ENCODE data around the gene DBN1. TPM values are rescaled to one million over a fixed set of nuclear protein-coding genes. Genes with fewer than 3 reads are reported as not detected.

Gene DBN1
- total RNA-seq, 2 experiments from 2014 or later, result 12.1 to 15.9 TPM

DNA sequence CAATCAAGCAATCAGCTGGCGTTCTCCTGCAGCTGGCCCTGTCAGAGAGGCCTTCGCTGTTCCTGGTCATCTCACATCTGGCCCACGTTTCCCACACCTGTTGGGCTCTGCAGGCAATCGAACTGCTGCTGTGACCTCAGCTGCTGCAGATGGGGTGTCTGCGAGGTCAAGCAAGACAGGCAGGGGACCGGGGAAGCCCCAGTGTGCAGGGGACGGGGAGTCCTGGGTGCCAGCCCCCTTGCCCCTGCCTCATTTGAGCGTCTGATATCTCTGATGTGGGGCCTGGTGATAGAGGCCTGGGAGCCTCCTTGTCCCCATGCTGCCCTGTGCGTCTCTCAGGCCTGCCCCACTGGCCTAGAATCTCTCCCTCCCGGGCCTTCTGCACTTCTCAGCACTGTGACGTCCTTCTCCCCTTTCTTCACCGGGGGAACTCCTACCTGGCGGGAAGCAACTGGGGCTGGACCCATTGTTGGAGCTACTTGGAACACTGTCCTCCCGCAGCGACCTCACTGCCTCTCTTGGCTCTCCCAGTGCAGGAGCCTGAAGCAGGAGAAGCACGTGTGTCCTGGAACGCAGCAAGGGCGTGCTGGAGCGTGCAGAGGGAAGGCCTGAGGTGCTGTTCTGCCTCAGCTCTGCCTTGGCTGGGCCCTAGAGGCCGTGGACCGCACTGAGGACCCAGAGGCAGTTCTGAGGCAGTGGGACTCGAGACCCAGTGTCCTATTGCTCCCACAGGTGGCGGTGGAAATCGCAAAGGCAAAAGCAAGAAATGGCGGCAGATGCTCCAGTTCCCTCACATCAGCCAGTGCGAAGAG is 43.1 kb downstream of the DBN1 start:
- intact Hi-C loops (cut with micrococcal nuclease), result no loop called here
- peaks cover 64% of the 10 kb centered on the region for H3K36me3 Mint-ChIP-seq
- ChIA-PET CTCF (interaction anchor here (1.2 to 15.3 kb wide), 6 partner anchors 14 to 79 kb away, joined by 4 to 220 read pairs (median 71); partner anchors contain the start of genes LMAN2, PFN3 and PRR7), POLR2A (interaction anchor here (0.6 to 10.6 kb wide), 9 partner anchors 13 to 112 kb away, joined by 3 to 319 read pairs (median 13); partner anchors contain the start of gene PRR7)
- H3K27me3 Mint-ChIP-seq, result no peaks in the 10 kb centered on the region
- peak overlapping the region; percentile 97 for H3K4me3 Mint-ChIP-seq
- H3K27ac Mint-ChIP-seq, result peak overlapping the region; percentile 97
- DNase-seq, result no peak
- peaks cover 62% of the 10 kb centered on the region for H3K4me1 Mint-ChIP-seq (ENCODE audit: low read depth)
- no peaks in the 10 kb centered on the region for H3K9me3 Mint-ChIP-seq

GRCh38 chr5:177429248-177430040 is 44.0 kb downstream of the DBN1 start:
- Mint-ChIP-seq H3K9me3 (no peaks in the 10 kb centered on the region), H3K36me3 (peaks cover 57% of the 10 kb centered on the region), H3K4me1 (ENCODE audit: low read depth) (peaks cover 62% of the 10 kb centered on the region), H3K27ac (peak overlapping the region; percentile 97), H3K27me3 (no peaks in the 10 kb centered on the region), H3K4me3 (peak overlapping the region; percentile 97)
- ChIA-PET POLR2A (interaction anchor here (0.6 to 10.6 kb wide), 8 partner anchors 14 to 66 kb away, joined by 3 to 319 read pairs (median 7); partner anchors contain the start of gene PRR7), CTCF (interaction anchor here (1.3 to 15.3 kb wide), 6 partner anchors 14 to 40 kb away, joined by 3 to 220 read pairs (median 58); partner anchors contain the start of genes PFN3 and PRR7)
- intact Hi-C loops (cut with micrococcal nuclease), result loop anchor here (1.0 to 2.0 kb wide), 6 partner anchors 11 to 73 kb away; partner anchors contain the start of gene RGS14
- DNase-seq, result peak; percentile 97

GRCh38 chr5:177428574-177429217 is 44.7 kb downstream of the DBN1 start:
- intact Hi-C loops (cut with micrococcal nuclease), result loop anchor here (1.0 to 2.0 kb wide), 6 partner anchors 12 to 72 kb away; partner anchors contain the start of gene RGS14
- Mint-ChIP-seq H3K27me3 (no peaks in the 10 kb centered on the region), H3K27ac (peak overlapping the region; percentile 97), H3K9me3 (no peaks in the 10 kb centered on the region), H3K36me3 (peaks cover 50% of the 10 kb centered on the region), H3K4me3 (peak overlapping the region; percentile 97), H3K4me1 (ENCODE audit: low read depth) (peaks cover 58% of the 10 kb centered on the region)
- CTCF ChIA-PET, result interaction anchor here (1.3 to 15.3 kb wide), 6 partner anchors 15 to 39 kb away, joined by 3 to 220 read pairs (median 58); partner anchors contain the start of genes PFN3 and PRR7
- POLR2A ChIA-PET, result interaction anchor here (0.9 to 10.6 kb wide), 7 partner anchors 15 to 64 kb away, joined by 3 to 319 read pairs (median 8); partner anchors contain the start of gene PRR7
- peak; percentile 30 for DNase-seq

DNA sequence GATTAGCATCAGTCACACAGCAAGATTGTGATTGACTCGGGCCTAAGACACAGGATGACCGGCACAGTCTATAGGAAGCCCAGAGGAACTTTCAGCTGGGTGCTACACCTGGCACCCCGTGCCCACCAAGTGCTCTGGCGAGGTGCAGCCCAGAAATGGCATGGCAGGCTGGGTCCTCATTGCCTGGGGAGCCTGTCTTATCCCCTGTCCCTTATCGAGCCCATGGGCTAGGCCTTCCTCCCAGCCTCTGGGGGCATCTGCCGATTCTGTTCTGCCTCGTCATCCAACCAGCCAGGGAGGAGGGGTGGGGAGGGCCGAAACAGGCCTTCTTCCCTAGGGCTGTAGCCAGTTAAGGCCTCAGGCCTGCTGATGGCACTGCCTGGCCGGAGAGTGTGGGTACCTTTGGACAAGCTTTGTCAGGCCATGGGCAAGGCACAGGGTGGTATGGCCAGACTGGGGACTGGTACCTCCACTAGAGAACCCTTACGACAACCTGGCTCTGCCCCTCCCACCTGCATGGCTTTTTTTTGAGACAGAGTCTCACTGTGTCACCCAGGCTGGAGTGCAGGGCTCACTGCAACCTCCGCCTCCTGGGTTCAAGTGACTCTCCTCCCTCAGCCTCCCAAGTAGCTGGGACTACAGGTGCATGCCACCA is 45.4 kb downstream of the DBN1 start:
- H3K9me3 Mint-ChIP-seq, result no peaks in the 10 kb centered on the region
- H3K27ac Mint-ChIP-seq, result peak overlapping the region; percentile 97
- H3K4me3 Mint-ChIP-seq, result peak overlapping the region; percentile 97
- DNase-seq, result peak; percentile 66
- peaks cover 53% of the 10 kb centered on the region for H3K4me1 Mint-ChIP-seq (ENCODE audit: low read depth)
- ChIA-PET CTCF (interaction anchor here (1.2 to 15.3 kb wide), 6 partner anchors 16 to 110 kb away, joined by 3 to 220 read pairs (median 58); partner anchors contain the start of genes PFN3 and PRR7), POLR2A (interaction anchor here (1.1 to 10.6 kb wide), 6 partner anchors 15 to 64 kb away, joined by 4 to 319 read pairs (median 10); partner anchors contain the start of gene PRR7)
- H3K36me3 Mint-ChIP-seq, result peaks cover 46% of the 10 kb centered on the region
- no peaks in the 10 kb centered on the region for H3K27me3 Mint-ChIP-seq
- intact Hi-C loops (cut with micrococcal nuclease), result loop anchor here (2.0 kb wide), 4 partner anchors 15 to 891 kb away; partner anchors contain the start of genes RGS14 and RNF44

GRCh38 chr5:177427211-177427822 is 46.1 kb downstream of the DBN1 start:
- Mint-ChIP-seq H3K27ac (peak overlapping the region; percentile 97), H3K27me3 (no peaks in the 10 kb centered on the region), H3K9me3 (no peaks in the 10 kb centered on the region), H3K36me3 (peaks cover 42% of the 10 kb centered on the region), H3K4me1 (ENCODE audit: low read depth) (peaks cover 48% of the 10 kb centered on the region), H3K4me3 (peak overlapping the region; percentile 97)
- peak; percentile 43 for DNase-seq
- ChIA-PET CTCF (interaction anchor here (1.2 to 15.3 kb wide), 7 partner anchors 17 to 109 kb away, joined by 3 to 220 read pairs (median 22); partner anchors contain the start of genes PFN3 and PRR7), POLR2A (interaction anchor here (0.7 to 10.6 kb wide), 10 partner anchors 14 to 890 kb away, joined by 3 to 319 read pairs (median 10); partner anchors contain the start of genes LMAN2, PRR7 and RNF44)
- intact Hi-C loops (cut with micrococcal nuclease), result loop anchor here (2.0 kb wide), 2 partner anchors 15 to 891 kb away; partner anchors contain the start of gene RNF44

- CTCF ChIA-PET, result interaction anchor here (0.7 to 15.3 kb wide), 8 partner anchors 17 to 117 kb away, joined by 3 to 220 read pairs (median 16); partner anchors contain the start of genes F12, PFN3 and PRR7
- no peaks in the 10 kb centered on the region for H3K27me3 Mint-ChIP-seq
- no peaks in the 10 kb centered on the region for H3K9me3 Mint-ChIP-seq
- peaks cover 42% of the 10 kb centered on the region for H3K4me1 Mint-ChIP-seq (ENCODE audit: low read depth)
- intact Hi-C loops (cut with micrococcal nuclease), result loop anchor here (1.0 to 2.0 kb wide), 7 partner anchors 8 to 890 kb away; partner anchors contain the start of genes PDLIM7 and RNF44
- POLR2A ChIA-PET, result interaction anchor here (0.6 to 10.6 kb wide), 16 partner anchors 11 to 889 kb away, joined by 3 to 319 read pairs (median 6); partner anchors contain the start of genes LMAN2, MXD3, PRR7 and RNF44
- peak within 1 kb of the TSS; percentile 97 for H3K27ac Mint-ChIP-seq
- peaks cover 36% of the 10 kb centered on the region for H3K36me3 Mint-ChIP-seq
- H3K4me3 Mint-ChIP-seq, result peak within 1 kb of the TSS; percentile 97
- peak; percentile 82 for DNase-seq
Observed at GRCh38 chr5:177426566-177427210, 46.7 kb downstream of the DBN1 start, which contains the start of gene GRK6. Gene GRK6, plus strand, starts transcription at chr5:177426676. Its CDS starts 170 bp downstream, at chr5:177426846.

GRCh38 chr5:177425801-177426565 is 47.5 kb downstream of the DBN1 start:
- Mint-ChIP-seq H3K4me3 (peak overlapping the region; percentile 87), H3K27me3 (no peaks in the 10 kb centered on the region), H3K4me1 (ENCODE audit: low read depth) (peaks cover 35% of the 10 kb centered on the region), H3K9me3 (no peaks in the 10 kb centered on the region), H3K27ac (peak overlapping the region; percentile 94), H3K36me3 (peaks cover 30% of the 10 kb centered on the region)
- intact Hi-C loops (cut with micrococcal nuclease), result loop anchor here (1.0 to 2.0 kb wide), 7 partner anchors 8 to 889 kb away; partner anchors contain the start of genes PDLIM7 and RNF44
- peak; percentile 100 for DNase-seq
- ChIA-PET POLR2A (interaction anchor here (0.6 to 10.6 kb wide), 14 partner anchors 10 to 888 kb away, joined by 3 to 319 read pairs (median 6); partner anchors contain the start of genes LMAN2, MXD3, PRR7 and RNF44), CTCF (interaction anchor here (0.7 to 15.3 kb wide), 8 partner anchors 17 to 116 kb away, joined by 3 to 220 read pairs (median 16); partner anchors contain the start of genes F12, PFN3 and PRR7)

DNA sequence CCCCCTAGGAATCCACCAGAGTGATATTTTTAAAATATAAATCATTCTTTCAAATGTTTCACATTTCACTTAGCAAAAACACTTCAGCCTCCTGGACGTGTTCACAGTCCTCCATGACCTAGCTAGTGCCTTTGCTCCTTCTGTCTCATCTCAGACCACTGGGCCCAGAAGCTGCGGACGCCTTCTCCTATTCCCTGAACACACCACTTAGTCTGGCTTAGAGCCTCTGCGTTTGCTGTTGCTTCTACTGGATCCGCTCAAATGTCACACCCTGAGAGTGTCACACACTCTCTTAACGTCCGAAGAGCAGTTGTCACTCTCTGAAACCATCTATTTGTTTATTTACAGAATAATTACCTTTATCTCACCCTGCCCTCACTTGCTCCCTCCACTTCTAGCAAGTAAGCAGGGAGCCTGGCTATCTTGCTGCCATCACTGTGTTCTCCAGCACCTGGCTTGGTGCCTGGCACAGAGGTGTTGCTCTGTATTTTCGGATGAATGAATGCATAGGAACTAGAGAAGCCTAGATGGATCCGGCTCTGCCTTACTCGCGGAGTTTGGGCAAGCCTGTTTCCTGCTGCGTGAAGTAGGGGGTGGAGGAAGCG is 48.1 kb downstream of the DBN1 start:
- intact Hi-C loops (cut with micrococcal nuclease), result no loop called here
- POLR2A ChIA-PET, result interaction anchor here (1.1 to 10.6 kb wide), 7 partner anchors 12 to 113 kb away, joined by 3 to 319 read pairs (median 12); partner anchors contain the start of genes MXD3 and PRR7
- H3K9me3 Mint-ChIP-seq, result no peaks in the 10 kb centered on the region
- H3K4me3 Mint-ChIP-seq, result peak overlapping the region; percentile 87
- peaks cover 25% of the 10 kb centered on the region for H3K36me3 Mint-ChIP-seq
- peak overlapping the region; percentile 94 for H3K27ac Mint-ChIP-seq
- CTCF ChIA-PET, result interaction anchor here (1.2 to 15.3 kb wide), 7 partner anchors 11 to 116 kb away, joined by 3 to 220 read pairs (median 22); partner anchors contain the start of genes PFN3 and PRR7
- peaks cover 29% of the 10 kb centered on the region for H3K4me1 Mint-ChIP-seq (ENCODE audit: low read depth)
- no peak for DNase-seq
- H3K27me3 Mint-ChIP-seq, result no peaks in the 10 kb centered on the region

All from activated CD4-positive, alpha-beta memory T cell treated with anti-CD3 and anti-CD28 coated beads for 36 hours (primary cell).